T-helper 1 cell treated with Interleukin-12 subunit alpha and Interleukin-12 subunit beta and Interleukin-4 antibody, amounts not matched to agents 30 ng/mL and 1 ng/mL, for 36 hours (primary cell): ENCODE results near the gene GPR17. TPM values are rescaled to one million over a fixed set of nuclear protein-coding genes. Genes with fewer than 3 reads are reported as not detected.

Experiments
- intact Hi-C: fragments of 100-400 bp; cut with micrococcal nuclease; formaldehyde crosslinking; loops from one replicate; pipeline ENCODE4 v1.15.1; 2024
- total RNA-seq: library from RNA; stranded (reverse); gene quantifications from 2 replicates; pipeline ENCODE4 v1.2.3, GENCODE V29; 2022

The GPR17 gene
- total RNA-seq, 1 donor from 2014 or later, result not detected

DNA sequence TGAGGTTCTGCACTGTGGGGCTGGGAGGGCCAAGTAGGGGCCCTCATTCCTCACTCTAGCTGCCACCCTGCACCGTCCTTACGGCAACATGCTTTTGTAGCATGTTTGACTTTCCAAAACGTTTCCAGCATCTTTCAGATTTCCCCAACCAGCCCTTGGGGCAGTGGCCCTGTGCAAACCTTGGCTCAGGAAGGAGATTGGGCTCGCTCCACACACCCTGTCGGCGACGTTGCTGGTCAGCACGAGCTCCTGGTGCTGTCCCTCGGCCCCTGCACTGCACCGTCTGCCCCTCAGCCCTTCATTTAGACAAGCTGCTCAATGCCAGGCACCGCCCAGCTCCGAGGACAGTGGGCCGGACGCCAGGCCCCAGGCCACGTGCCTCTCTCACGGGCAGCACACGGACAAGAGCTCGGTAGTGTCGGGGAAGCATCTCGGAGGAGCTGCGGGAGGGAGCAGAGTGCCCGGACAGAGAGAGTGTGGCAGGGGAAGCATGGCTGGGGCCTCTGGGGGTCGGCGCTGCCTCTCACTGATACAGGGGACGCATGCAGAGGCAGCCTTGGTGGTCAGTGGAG, 6.9 kb downstream of the GPR17 start:
- intact Hi-C loops, result no loop called here

DNA sequence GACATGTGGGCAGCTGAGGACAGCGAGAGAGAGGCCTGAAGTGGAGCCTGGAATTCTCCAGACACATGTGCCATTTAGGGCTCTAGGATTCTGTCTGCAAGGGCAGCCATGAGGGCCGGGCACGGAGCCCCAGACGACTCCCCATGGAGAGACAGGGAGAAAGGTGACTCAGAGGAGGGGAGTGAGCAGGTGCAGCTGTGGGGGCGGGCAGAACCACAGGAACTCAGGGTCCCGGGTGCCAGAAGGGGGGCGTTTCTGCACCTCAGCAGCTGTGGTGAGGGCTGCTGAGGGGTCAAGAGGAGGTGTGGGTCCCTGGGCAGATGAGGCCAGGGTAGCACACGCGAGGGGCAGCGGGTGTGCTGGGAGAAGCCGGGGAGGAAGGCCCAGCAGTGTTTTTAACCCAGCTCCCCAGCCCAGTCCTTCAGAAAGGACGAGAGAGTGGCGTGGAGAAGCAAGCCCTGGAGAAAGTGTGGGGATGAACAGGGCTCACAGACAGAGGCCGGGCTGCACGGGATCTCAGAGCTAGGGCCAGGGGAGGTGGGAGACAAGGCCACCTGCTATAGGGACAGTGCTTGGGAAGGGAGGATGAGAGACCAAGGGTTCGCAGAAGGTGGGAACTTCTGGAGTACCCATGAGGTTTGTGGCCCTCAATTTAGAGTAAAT, 7.6 kb downstream of the GPR17 start:
- intact Hi-C loops, result no loop called here

DNA sequence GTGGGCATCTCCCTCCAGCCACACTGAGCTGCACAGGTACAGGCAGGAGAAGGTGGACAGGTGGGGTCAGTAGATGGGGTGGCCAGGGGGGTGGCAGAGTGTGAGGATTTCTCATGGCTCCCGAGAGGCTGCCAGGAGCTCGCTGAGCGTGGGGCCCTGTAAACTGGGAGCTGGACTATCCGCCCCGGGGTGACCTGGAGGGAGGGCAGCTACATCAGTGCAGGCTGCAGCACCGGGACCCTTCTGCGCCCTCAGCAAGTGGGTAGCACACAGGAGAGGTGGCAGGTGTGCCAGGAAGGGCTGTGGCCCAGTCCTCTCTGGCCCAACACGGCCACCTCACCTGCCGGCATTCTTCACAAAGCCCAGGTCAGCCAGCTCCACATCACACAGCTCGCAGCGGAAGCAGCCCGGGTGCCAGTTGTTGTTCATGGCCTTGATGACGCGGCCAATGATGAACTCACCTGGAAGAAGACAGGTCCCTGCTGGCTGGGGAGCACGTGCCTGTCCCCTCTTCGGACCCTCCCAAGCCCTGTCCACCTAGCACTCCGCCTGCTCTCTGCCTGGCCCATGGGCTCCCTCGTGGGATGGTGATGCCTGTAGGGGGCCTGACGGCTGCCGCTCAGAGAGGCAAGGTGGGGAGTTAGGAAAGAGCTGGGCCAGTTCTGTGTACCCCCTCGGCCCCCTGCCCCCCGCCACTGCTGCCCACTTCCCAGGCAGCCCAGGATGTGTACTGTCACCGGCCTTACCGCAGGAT, 8.3 kb downstream of the GPR17 start:
- intact Hi-C loops, result no loop called here

DNA sequence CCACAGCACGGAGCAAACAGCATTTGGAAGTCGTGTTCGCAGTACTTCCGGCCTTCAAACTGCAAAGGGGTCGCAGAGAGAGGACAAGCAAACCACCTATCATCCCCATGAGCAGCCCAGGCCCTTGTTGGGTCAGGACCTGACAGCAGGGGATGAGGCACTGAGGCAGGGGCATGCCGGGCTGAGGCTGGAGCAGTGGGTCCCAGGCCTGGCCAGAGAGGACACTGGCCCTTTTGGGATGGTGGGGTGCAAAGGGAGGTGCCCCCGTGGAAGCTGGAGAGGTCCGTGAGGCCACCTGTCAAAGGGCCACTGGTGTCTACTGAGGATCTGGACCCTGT, 8.9 kb downstream of the GPR17 start:
- intact Hi-C loops, result no loop called here

DNA sequence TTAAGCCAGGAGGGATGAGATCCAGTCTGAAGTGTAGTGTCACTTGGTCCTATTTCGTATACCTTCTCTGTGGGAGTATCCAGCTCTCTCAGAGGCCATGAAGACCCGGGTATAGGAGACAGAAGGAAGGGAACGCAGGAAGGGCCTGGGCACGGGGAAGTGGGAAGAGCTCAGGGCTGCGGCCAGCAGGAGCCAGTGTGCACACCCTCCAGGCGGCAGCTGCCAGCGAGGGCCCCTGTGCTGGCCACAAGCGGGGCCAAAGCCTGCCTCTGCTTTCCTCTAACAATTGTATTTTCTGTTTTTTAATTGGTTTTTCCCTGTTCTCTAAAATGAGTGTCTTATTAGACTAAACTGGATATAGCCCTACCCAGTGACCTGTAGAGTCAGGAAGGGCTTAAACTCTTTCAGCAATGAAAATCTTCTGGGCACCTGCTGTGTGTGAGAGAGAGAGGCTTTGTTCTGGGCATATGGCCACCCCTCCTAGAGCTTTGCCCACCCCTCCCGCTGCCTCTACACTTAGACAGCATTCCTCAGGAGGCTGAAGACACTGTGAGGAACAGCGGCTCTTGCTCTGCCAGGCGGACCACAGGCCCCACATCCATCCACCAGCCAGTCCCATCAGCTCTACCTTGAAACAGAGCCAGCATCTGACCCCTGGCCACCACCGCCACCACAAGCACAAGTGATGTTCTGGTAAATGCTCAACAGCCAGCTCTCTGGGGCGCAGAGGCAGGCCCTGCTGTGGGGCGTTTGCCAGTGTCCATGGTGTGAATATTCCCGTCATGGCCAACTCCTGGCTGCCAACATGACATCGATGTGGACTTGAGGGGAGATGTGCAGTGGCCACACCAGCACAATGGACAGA, 9.5 kb downstream of the GPR17 start:
- intact Hi-C loops, result no loop called here

DNA sequence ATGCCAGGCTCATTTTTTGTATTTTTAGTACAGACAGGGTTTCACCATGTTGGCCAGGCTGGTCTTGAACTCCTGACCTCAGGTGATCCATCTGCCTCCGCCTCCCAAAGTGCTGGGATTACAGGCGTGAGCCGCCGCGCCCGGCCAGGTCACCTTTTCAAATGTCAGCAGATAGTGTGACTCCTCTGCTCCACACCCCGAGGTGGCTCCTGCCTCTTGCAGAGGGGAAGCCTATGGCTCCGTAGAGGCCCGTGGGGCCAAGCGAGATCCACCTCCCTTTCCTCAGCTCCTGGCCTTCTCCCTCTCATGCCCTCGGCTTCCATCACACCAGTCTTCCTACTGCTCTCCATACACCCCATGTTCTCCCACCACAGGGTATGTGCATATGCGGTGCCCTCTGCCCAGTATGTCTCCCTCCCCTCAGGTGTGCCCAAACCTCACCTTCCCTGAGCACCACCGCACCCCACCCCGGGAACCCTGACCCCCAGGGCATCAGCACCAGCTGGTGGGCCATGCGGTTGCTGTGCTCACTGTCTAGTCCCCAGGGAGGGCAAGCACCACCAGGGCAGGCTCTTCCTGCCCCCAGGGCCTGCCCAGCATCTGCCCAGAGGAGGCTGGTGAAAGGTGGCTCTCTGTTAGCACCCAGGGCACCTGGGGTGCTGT, 10.7 kb downstream of the GPR17 start:
- intact Hi-C loops, result no loop called here

- intact Hi-C loops, result no loop called here
Observed at GRCh38 chr2:127657232-127657595, 11.3 kb downstream of the GPR17 start.

GRCh38 chr2:127658146-127658545, 12.2 kb downstream of the GPR17 start:
- intact Hi-C loops, result no loop called here

DNA sequence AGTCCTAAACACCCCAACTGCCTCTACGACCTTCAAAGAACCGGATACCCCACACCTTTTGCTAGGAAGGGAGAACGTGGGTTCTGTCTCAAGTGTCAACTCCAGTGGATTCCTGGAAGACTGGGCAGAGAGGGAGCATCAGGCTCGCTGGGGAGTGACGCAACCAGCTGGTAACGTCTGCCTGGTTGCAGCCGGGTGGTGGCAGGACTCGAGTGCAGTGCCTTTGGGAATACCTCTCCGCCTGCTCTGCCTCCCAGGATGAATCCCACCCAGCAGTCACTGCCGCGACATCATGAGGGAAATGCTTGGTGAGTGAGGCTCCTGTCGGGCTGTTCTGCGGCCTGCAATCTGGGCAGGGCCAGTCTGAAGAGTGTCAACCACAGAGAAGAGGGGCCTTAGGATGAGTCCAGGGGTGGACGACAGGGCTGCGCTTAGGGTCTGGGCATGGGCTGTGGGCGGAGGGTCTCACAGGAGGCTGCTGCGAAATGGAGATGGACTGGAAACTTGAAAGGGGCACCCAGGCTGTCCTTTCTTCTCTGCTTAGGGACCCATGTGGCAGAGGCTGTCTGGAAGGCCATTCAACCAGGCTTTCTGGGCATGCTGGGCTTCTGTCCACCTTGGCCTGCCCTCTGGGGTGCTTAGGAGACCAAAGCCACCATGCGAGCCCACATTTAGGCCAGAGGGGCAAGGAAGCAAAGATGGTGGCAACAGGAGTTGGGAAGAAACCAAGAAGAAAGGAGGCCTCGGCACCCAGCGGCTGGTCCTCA, 12.9 kb downstream of the GPR17 start:
- intact Hi-C loops, result no loop called here

DNA sequence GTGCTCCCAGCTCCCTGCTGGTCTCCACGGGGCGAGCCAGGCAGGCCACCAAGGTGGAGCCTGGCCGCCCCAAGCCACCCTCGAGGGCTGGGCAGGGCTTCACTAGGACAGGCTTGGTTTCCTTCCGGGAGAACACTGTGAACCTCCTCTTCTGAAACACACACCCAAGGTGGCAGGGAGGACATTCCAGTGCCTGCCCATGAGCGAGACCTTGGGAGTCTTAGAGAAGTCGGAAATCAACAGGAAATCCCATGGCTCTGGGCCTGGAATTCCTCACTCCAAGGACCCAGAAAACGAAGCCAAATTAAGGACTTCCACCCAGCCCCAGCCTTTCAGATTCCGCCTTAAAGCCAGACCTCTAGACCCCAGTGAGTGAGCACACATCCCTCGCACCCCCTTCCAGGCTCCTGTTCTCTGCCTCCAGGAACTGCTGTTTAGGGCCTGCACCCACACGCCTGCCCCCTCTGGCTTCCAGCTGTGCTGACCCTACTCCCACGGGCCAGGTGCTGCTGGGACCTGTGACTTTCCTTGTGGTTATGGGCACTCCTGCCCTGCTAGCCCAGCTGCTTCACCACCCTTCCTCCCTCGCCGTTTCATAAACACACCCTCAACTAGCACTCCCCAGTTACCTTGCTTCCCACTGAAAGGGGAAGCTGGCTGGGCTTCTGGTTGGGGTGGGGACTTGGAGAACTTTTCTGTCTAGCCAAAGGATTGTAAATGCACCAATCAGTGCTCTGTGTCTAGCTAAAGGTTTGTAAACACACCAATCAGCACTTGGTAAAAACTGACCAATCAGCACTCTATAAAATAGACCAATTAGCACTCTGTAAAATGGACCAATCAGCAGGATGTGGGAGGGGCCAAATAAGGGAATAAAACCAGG, 13.7 kb downstream of the GPR17 start:
- intact Hi-C loops, result no loop called here

DNA sequence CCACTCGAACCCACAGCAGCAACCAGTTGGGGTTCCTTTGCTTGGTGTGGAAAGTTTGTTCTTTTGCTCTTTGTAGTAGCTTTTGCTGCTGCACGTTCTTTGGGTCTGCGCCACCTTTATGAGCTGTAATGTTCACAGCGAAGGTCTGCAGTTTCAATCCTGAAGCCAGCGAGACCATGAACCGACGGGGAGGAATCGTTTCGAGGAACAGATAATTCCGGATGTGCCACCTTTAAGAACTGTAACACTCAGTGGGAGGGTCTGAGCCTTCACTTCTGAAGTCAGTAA, 14.3 kb downstream of the GPR17 start:
- intact Hi-C loops, result no loop called here

GRCh38 chr2:127661072-127661649, 15.2 kb downstream of the GPR17 start:
- intact Hi-C loops, result no loop called here

DNA sequence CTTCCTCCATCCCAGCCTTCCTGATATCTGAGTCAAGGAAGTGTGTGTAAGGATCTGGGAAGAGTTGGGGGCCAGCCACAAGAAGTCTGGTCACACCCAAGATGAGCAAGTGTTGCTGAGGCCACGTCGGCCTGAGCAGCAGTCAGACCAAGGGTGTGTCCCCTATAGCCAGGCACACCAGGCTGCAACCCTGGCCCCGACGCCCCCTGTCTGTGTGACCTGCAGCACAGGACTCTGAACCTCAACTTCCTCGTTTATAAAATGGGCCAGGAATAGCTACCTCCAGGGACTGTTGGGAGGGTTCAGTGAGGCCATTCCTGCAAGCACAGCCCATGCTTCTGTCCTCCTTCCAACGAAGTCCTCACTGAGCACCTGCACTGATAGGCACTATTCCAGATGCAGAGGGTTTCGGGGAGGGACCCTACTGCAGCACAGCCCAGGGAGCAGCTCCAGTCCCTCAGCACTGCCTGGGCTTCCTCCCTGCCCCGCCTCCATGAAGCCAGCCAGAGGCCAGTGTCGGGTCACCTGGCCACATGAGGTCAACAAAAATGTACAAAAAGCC, 16.1 kb downstream of the GPR17 start:
- intact Hi-C loops, result no loop called here

- intact Hi-C loops, result no loop called here
Observed at GRCh38 chr2:127662937-127663565, 17.1 kb downstream of the GPR17 start.

- intact Hi-C loops, result no loop called here
Observed at GRCh38 chr2:127663566-127664064, 17.7 kb downstream of the GPR17 start.

DNA sequence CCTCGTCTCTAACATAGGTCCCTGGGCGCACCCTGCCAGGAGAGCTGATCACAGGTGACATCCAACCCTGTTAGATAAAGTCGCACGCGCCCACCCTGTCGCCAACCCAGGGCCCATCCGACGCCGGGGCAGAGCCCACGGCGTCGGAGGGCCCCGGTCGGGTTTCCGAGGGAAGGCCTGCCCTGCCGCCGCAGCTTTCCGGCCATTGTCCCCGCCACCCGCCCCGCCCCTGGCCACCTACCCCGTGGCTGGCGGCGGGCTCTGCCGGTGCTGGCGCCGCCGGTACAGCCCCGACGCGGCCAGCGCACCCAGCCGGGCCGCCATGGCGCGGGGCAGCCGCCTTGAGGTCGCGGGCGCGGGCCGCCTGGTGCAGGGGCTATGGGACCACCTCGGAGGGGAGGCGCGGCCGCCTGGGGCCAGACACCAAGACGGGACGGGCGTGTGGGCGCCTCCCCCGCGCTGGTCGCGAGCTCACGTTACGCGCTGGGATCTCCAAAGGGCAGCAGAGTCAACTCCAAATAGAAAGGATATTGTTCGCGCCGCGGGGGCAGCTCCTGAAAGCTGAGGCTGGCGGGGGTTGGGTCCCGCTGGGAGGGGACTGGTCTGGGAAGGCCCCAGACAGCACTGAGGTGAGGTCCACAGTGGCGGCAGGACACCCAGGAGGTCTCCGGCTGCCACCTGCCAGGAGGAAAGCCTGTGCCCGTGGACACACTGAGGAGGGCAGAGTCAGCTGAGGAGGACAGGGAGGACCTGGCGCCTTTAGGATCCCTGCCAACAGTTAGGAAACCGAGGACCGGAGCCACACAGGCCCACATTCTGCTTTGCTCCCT, 18.3 kb downstream of the GPR17 start:
- intact Hi-C loops, result no loop called here

DNA sequence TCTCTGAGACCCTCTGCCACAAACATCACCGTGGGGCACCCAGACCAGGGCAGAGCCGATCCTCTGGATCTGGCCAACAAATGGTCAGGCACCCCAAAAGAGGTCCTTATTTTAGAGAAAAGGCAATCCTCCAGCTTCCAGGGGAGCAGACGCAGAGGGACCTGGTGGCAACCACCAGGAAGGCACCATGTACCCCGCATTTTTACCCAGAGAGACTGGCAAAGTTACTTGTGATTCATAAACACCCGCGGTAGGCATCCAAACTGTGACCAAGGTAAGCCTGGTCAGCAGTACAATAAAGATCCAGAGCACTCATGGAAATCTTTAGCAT, 18.9 kb downstream of the GPR17 start:
- intact Hi-C loops, result no loop called here
